Loucy (cell line): ENCODE data around the gene HMHB1.

Source experiments
- EZH2phosphoT487 ChIP-seq: fragments of 200-600 bp; IDR thresholded peaks from 2 replicates; pipeline ENCODE4 v1.6.1; 2018; ENCODE audit warnings: antibody characterized with exemption, mild to moderate bottlenecking, moderate library complexity, borderline replicate concordance
- TF ChIP-seq, protein P1 (sequence below): fragments of 200-600 bp; sonication (generic); conservative IDR thresholded peaks from 2 replicates; pipeline ENCODE4 v1.5.1; 2014; ENCODE audit warnings: mild to moderate bottlenecking, antibody characterized with exemption, low read length

DNA sequence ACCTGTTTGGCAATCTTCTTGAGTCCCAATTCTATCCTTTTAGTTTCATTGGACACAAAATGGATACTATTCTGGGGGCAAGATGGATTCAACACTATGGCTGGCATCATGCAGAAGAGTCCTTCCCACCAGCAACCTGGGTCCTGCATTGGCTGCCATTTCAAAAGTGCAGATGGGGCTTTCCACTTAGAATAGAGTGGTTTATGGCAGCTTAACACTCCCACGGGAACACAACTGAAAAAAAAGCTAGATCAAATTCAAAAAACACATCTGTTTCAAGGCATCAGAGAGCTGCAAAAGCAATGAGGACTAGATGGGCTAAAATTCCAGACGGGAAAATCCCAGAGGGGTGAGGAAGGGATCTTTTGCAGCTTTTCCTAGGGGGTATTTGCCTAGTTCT is 11.2 kb upstream of the HMHB1 start:
- TF ChIP-seq, protein P1, sequence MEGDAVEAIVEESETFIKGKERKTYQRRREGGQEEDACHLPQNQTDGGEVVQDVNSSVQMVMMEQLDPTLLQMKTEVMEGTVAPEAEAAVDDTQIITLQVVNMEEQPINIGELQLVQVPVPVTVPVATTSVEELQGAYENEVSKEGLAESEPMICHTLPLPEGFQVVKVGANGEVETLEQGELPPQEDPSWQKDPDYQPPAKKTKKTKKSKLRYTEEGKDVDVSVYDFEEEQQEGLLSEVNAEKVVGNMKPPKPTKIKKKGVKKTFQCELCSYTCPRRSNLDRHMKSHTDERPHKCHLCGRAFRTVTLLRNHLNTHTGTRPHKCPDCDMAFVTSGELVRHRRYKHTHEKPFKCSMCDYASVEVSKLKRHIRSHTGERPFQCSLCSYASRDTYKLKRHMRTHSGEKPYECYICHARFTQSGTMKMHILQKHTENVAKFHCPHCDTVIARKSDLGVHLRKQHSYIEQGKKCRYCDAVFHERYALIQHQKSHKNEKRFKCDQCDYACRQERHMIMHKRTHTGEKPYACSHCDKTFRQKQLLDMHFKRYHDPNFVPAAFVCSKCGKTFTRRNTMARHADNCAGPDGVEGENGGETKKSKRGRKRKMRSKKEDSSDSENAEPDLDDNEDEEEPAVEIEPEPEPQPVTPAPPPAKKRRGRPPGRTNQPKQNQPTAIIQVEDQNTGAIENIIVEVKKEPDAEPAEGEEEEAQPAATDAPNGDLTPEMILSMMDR, result no peak
- no peak for TF ChIP-seq EZH2phosphoT487
